Upper lobe of left lung (tissue), 4 donors: ENCODE measurements around the gene NCL.

Experiments
- CTCF ChIP-seq, 6 experiments: fragments of 450-650 bp in 4 of 6; fragments of 200-600 bp in 2 of 6; sonication (generic) in 2 of 6; IDR thresholded peaks; one replicate each; pipeline ENCODE4 v1.5.1; 2016 to 2019; ENCODE audit warnings: antibody characterized with exemption in 6 of 6
- POLR2A ChIP-seq, 4 donors: fragments of 450-650 bp; IDR thresholded peaks; one replicate each; pipeline ENCODE4 v1.5.1; 2016 to 2017; ENCODE audit warnings: antibody characterized with exemption in 4 of 4, mild to moderate bottlenecking in 2 of 4

GRCh38 chr2:231475965-231476364, 11.7 kb upstream of the NCL start:
- TF ChIP-seq POLR2A (IDR thresholded peaks at IDR 0.05) (no peak), CTCF (IDR thresholded peaks at IDR 0.05) (no peak)
